Eye (tissue), 1 donor: ENCODE measurements around the gene F2RL3.
"Not testable (repeated sequence)": the region's sequence is repeated elsewhere in the genome, so short reads cannot be mapped to it uniquely, and the experiment has no call there.

Experiments
- DNase-seq: peaks from one replicate; pipeline ENCODE4 v3.0.0-alpha.2; 2015

F2RL3 gene

DNA sequence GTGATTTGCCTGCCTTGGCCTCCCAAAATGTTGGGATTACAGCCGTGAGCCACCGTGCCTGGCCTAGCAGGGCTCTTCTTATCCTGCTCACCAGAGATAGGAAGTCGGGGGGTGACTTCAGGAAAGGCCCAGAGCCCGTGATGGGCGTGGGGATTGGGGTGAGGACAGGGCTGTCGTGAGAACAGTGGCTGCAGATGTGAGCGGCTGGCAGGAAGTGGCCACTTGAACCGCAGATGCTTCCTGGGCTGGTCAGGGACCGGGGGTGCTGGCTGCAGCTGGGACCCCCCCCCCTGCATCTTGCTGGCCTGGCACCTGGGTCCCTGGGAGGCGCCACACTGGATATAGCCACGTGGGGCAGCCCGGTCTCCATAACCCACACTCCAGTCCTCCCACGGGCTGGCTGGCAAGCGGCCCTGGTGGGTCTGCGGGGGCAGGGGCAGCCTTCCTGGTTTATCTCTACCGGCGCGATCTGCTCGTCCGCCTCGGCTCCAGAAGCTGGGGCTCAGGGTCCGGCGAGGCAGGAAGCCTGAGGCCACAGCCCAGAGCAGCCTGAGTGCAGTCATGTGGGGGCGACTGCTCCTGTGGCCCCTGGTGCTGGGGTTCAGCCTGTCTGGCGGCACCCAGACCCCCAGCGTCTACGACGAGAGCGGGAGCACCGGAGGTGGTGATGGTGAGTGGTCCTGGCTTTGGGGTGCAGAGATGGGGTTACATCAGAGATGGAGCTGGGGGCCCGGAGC lies at the start of gene F2RL3:
Gene F2RL3, plus strand, starts transcription at position 371 of the 737 bp plus-strand sequence. Its CDS starts 191 bp downstream, at position 562.
- DNase-seq, result peak; percentile 36

DNA sequence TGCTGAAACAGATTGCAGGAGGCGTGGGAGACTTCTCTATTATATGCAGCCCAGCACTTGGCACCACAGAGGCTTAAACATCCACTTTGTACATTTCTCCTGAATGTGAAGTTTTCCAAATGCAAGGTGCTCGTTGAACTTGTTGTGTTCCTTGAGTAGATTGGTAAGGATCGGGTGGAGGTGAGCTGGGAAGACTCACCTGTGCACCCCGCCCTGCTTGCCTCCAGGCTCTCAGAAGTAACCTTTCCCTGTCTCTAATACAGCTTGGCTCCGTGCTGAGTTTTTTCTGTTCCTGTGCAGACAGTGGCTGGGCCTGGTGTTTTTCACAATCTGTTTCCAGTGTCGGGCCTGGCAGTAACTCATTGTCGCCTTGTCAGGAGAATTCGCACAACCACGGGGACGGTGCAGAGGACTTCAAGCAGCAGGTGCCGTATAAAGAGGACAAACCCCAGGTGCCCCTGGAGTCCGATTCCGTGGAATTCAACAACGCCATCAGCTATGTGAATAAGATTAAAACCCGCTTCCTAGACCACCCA lies 47.3 kb upstream of the F2RL3 start:
- no peak for DNase-seq

DNA sequence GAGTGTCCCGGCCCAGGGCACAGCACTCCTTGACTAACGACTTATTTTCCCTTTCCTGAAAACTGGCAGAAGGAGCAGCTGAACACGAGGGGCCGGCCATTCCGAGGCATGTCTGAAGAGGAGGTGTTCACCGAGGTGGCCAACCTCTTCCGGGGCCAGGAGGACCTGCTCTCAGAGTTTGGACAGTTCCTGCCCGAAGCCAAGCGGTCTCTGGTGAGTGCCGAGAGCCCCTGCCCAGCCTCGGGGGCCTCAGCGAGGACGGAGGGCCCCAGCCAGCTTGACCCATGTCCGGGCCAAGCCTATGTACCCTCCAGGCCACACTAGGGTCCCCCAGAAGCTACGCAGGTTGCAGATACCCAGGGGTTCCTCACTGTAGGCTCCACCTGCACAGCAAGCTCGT lies 41.9 kb upstream of the F2RL3 start:
- no peak for DNase-seq

DNA sequence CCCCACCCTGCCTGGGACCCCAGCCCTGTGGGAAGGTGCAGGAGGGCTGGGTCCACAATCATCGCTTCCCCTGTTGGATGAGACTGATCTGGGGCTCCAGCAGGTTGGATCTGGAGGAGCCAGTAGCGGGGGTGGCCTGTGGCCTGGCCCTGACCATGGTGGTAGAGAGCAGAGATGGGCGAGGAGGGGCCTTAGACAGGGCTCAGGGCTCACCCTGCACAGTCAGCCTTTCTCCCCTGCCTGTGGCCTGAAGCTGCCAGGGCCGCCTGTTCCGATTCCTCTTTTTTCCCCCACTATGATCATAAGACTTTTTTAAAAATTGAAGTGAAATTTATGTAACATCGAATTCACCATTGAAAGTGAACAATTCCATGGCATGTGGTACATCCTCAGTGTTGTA lies 41.4 kb upstream of the F2RL3 start:
- DNase-seq, result no peak

DNA sequence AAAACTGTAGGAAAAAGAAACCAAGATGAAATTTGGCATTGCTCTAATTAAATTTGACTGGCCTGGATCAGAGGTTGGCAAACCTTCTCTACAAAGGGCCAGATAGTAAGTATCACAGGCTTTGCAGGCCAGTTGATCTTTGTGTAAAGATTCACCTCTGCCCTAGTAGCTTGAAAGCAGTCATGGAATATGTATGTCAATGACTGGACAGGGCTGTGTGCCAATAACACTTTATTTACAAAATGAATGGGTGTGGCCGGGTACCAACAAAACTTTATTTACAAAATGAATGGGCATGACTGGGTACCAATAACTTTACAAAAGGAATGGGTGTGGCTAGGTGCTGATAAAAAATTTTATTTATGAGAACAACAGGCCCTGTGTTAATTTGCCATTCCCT lies 39.6 kb upstream of the F2RL3 start:
- no peak for DNase-seq

DNA sequence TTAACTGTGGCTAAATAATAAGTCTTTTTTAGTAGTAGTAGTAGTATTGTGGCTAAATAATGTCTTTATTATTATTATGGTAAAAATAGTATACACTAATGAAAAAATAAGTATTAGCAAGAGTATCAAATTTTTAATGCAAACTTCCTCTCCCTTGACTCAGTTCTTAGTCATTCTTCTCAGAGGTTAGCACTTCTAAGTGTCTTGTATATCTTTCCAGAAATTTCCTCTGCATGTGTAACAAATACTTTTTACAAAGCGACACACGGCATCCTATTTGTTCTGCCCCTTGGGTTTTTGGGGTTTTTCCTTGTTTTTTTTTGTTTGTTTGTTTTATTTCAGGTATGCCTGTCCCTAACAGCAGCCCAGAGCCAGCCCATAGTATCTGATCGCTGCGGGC lies 38.7 kb upstream of the F2RL3 start:
- no peak for DNase-seq

DNA sequence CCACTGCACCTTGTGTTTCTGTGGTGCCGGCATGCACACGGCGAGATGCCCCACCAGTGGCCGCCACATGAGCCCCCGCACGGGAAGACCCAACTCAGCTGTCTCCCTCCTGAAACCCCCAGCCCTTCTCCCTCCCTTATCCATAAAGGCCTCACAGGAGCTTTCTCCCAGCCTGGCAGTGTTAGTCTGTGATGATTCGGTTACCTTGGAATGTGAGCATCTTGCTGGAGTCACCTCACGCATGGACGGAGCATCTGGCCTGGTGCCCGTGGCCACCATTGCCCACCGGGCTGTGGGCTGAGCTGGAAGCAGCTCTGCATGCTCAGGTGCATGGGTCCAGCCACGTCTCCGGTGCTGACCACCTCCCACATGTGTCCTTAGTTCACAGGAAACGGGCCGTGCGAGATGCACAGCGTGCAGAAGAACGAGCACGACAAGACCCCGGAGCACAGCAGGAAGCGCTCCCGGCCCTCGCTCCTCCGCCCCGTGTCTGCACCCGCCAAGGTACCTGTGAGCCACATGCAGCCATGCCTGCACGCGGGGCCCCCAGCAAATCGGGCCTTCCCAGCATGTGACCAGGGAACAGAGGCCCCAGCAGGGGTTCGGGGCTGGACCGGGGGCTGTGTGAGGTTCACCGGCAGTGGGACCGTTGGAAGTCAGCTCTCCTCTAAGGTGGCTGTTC lies 37.6 kb upstream of the F2RL3 start:
- DNase-seq, result no peak

DNA sequence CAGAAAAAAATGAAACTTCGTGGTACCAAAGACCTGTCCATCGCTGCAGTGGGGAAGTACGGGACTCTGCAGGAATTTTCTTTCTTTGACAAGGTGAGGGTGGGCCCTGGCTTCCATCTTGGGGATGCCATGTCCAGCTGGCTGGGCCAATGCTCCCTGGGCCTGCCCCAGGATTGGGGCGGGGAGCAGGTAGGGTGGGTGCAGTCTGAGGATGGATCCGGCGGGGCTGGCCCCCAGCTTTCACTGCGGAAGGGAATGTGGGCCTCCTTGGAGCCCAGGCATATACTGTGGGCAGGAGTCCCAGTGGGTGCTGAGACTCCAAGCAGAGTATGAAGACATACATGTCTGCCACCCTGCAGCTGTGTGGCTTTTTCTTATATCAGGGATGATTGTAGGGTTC lies 35.7 kb upstream of the F2RL3 start:
- DNase-seq, result no peak

DNA sequence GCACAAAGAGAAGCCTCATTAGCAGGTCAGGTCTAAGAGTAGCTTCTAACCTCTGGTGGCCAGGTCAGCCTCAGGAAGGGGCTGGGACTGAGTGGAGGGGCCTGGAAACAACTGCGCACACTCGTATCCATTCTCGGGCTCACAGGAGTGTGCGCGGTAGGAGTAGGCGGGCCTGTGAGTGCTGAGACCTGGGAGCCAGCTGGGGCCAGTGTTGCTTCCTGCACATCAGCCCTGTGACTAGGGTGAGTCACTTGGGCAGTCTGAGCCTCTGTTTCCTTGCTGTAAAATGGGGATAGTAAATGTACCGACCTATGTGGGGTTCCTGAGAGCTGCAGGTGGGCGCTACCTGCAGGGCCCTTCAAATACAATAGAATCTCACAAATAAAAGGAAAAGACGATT lies 32.7 kb upstream of the F2RL3 start:
- DNase-seq, result no peak

DNA sequence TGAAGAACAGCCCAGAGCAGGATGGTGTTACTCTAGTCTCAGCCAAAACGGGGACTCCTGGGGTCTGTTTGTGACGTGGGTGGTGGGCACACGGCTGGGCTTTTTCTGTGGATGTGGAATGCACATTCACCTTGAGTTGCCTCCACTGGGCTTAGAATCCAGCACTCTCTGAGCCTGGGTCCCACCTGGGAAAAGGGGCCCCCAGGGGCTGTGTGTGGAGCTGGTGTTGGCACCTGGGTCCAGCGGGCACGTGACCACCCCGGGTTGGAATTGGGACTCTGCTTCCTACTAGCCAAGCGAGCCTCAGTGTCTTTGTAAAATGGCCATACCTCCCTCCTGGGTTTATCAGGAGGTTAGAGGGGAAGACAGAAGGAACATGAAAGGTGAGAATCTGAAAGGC lies 29.2 kb upstream of the F2RL3 start:
- DNase-seq, result no peak

DNA sequence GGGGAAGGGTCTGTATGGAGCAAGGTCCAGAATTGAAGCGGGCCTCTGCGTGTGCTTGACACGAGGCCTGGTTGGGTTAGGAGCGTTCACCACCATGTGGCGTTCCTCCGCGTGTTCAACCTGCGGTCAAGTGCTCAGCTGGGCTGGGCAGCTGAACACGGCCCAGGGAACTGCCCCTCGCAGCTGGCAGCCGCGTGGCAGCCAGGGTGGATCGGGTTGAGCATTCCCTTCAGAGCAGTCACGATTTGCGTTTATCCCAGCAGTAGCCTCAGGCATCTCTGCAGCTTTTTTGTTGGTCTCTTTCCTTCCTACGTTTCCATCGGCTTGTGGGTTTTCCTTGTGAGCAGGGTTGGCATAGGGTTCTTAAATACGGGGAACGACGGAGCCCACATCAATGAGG lies 28.7 kb upstream of the F2RL3 start:
- no peak for DNase-seq

DNA sequence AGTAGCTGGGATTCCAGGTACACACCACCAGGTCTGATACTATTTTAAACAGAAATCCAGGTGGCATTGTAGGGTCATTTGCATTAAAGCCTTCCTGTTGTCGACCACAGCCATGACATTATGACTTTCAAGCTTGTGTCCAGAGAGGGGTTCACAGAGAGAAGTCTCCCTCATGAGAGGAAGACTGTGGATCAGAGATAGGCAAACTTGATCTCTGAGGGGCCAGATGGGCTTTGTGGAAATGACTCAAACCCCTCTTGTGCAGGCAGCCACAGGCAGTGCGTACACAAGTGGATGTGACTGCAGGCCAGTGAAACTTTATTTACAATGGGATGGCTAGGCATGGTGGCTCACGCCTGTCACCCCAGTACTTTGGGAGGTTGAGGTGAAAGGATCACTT lies 27.8 kb upstream of the F2RL3 start:
- no peak for DNase-seq

DNA sequence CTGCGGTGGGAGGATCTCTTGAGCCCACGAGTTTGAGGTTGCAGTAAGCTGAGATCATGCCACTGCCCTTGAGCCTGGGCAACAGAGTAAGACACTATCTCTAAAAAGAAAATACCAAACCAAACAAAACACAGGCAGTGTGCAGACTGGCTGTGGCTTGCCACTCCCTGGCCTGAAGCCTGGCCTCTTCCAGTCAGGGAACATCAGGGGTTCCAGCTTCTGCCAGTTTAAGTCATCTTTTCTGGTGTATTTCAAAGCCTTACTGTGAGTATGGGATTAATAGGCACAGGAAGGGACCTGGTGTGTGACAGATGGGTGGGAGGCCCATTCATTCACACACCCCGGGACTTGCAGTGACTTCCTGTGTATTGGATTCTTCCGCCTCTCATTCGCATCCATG lies 27.0 kb upstream of the F2RL3 start:
- no peak for DNase-seq

DNA sequence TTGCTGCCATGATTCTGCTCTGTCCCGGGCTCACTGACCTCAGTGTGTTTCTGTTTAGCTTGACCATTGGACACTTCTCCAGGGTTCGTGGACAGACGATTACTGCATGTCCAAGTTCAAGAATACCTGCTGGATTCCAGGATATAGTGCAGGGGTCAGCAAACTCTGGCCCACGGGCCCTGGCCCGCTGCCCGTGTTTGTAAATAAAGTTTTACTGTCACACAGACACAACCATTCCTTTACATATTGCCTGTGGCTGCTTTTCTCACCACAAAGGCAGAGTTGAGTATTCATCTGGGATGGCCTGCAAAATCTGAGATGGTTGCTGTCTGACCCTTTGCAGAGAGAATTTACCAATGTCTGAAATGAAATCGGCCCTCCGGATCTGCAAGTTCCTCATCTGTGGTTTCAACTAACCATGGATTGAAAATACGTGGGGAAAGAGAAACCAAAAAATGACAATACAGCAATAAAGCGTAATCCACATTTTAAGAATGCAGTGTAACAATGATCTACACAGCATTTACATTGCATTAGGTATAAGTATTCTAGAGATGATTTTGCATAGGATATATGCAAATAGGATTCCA lies 25.9 kb upstream of the F2RL3 start:
- DNase-seq, result no peak

DNA sequence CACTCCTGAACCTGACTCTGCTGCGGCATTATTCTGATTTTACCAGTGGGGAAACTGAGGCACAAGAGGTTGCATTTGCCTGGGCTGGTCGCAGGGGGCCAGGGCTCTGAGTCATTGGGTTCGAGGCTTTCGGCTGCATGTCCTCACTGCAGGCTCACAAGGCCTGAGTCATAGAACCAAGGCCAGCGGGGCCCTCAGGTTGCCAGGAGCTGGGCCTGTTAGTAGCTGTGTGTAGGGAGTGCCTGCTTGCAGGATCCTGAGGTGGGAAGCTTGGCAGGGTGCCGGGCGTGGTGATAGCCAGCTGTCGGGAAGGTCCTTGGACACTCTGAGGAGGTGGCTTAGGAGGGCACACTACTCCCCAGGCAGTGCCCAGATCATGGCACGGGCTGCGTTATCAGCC lies 21.6 kb upstream of the F2RL3 start:
- DNase-seq, result no peak

DNA sequence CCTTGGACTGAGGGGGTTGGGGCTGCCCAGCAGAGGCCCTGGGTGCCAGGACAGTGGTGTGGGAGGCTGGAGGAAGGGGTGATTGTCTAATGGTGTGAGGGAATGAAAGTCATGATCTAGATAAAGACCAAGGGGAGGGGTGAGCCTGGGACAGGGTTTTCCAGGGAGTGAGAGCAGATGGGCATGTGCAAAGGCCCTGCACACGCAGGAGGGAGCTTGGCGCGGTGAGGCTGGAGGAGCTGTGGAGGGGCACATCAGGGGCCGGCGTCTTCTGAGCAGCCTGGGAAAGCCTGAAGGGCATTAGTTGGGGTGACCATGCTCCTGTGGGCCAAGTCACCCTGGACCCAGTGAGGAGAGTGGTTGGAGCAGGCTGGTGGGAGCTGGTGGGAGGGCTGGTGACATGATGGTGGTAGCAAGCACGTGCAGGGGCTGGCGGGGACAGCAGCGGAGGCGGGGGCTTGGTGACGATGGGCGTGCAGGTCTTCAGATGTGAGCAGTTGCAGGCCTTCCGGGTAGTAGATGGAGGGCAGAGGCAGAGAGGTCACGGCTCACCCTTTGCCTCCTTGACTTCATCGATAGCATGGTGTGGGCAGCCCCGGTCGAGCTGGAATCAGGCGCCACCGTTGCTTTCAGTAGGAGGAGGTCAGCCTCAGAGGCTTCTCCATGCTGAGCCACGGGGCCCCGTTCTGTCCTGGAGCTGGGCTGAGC lies 20.2 kb upstream of the F2RL3 start:
- no peak for DNase-seq

DNA sequence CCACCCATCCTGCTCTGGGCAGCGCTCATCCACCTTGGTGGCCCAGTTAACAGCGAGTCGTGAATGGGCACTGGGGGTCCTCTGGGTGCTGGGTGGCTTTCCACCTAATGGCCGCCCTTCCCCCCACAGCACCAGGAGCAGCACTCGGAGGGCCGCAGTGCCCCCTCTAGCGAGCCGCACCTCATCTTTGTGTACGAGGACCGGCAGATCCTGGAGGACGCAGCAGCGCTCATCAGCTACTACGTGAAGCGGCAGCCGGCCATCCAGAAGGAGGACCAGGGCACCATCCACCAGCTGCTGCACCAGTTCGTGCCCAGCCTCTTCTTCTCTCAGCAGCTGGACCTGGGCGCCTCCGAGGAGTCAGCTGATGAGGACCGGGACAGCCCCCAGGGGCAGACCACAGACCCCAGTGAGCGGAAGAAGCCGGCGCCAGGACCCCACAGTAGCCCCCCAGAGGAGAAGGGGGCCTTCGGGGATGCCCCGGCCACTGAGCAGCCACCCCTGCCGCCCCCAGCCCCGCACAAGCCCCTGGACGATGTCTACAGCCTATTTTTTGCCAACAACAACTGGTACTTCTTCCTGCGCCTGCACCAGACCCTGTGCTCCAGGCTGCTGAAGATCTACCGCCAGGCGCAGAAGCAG lies 19.3 kb upstream of the F2RL3 start:
- DNase-seq, result no peak

DNA sequence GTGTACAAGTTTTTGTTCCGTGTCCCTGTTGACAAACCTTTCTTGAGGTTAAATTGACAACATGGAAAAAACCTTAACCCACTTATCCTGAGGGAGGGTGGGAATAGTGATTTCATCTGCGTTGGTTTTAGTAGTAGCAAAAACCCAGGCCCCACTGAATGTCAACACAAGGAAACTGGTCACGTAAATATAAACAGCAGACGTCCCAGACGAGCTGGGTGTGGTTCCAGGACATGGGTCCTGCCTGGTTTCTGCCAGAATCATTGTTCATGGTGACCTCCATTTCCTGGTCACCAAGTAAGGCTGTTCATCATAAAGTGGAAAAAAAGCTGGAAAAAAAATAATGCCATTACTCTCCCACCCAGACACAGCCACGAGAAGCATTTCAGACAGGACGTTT lies 16.9 kb upstream of the F2RL3 start:
- DNase-seq, result no peak

DNA sequence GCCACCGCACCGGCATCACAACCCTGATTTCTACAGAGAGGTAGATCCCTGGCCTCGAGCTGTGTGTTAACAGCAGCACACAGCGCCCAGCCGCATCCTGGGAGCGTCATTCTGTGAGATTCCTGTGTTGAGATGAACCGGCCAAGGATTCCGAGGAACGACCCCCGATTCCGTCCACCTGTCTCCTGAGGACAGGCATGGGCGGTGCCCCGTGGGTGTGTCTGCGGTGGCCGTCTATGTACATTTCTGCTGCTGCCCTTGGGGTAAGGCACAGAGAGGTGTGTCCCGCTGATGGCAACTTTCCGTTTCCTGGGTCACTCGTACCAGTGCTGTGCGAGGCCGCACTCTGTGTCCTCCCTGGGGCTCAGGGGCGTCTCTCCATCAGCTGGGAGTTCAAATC lies 16.1 kb upstream of the F2RL3 start:
- no peak for DNase-seq

DNA sequence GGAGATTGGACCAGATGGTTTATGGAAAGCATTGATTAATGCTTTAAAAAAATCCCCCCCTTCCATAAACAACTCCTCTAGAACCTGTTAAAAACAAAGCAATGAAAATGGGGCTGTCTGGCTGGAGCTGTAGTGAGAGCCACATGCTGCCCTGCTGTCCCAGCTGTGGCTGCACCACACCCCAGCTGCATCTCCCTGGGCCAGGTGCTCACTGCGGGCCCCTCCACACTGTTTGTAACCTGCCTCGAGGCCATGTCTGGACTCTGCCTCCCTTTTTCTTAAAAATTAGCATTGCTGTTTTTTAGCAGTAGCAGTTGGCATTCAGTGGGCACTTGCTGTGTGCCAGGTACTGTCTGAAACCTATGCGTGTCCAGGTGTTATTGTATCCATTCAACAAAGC lies 15.2 kb upstream of the F2RL3 start:
- DNase-seq, result no peak

DNA sequence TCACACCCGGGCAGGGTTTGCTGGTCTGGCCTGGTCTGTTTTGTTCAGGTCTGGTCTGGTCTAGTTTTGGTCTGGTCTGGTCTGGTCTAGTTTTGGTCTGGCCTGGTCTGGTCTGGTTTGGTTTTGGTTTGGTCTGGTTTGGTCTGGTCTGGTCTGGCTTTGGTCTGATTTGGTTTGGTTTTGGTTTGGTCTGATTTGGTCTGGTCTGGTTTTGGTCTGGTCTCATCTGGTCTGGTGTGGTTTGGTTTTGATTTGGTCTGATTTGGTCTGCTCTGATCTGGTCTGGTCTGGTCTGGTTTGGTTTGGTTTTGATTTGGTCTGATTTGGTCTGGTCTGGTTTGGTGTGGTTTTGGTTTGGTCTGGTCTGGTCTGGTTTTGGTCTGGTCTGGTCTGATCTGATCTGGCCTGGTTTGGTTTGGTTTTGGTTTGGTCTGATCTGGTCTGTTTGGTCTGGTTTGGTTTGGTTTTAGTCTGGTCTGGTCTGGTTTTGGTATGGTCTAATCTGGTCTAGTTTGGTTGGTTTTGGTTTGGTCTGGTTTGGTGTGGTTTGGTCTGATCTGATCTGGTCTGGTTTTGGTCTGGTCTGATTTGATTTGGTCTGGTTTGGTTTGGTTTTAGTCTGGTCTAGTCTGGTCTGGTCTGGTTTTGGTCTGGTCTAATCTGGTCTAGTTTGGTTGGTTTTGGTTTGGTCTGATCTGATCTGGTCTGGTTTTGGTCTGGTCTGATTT lies 14.4 kb upstream of the F2RL3 start:
- DNase-seq, result no peak

DNA sequence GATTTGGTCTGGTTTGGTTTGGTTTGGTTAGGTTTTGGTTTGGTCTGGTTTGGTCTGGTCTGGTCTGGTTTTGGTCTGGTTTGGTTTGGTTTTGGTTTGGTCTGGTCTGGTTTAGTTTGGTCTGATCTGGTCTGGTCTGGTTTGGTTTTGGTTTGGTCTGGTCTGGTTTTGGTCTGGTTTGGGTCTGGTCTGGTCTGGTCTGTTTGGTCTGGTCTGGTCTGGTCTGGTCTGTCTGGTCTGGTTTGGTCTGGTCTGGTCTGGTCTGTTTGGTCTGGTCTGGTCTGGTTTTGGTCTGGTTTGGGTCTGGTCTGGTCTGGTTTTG lies 13.9 kb upstream of the F2RL3 start:
- DNase-seq, result not testable (repeated sequence)
